ENCODE results near the gene NVL.
A peak's percentile ranks its signal among the peaks of the same experiment; 100 is the strongest.

Gene NVL

DNA sequence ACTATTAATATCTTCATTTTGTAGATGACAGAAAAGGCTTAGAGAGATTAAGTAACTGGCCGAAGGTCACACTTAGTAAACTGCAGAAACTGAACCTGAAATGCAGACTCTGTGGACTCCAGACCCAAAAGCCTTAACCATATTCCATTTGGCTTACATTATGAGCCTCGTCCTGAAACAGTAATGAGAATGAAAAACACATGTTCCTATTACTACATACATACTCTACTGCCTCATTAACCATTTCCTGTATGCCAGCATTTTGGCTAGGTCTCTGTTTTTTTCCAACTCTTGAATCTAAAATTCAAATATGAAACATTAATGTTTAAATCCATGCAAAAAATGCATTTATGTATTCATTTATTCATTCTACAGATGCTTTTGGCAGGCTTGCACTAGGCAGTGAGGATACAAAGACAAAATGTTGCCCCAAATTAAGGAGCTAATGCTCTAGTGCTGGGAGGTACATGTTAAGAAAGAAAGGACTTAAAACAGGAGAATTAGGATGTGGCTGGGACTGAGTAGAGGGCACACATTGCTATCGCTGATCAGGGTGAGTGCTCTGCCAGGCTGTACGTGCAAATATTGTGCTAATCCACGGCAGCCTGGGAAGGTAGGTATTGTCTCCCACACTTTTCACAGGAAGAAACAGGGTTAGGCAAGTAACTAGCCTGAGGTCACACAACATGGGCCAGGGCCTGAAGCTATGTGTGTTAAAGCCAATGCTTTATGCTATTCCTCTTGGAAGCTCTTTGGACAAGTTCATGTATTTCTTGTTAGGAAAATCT is 133.0 kb downstream of the NVL start:
- no peak for DNase-seq (ENCODE audit: low spot score)

DNA sequence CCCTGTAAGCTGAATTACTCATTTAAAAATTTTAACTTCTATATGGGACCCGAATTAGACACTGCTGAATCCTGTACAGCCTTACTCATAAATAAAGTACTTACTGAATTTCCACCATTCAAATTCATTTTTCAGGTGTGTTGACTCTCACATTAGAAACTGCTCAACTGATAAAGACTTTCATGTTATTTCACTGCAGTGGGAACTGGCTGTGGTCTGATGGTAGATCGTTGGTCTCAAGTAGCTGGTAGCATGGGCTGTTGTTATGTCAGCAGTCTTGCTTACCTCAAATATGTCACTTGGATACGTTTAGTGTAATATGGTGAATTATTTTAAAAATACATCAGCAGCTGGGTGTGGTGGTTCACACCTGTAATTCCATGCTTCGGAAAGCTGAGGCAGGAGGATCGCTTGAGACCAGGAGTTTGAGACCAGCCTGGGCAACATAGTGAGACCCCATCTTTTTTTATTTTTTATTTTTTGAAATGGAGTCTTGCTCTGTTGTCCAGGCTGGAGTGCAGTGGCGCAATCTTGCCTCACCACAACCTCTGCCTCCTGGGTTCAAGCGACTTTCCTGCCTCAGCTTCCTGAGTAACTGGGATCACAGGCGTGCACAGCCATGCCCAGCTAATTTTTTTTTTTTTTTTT is 136.5 kb downstream of the NVL start:
- DNase-seq (ENCODE audit: low spot score) = no peak

DNA sequence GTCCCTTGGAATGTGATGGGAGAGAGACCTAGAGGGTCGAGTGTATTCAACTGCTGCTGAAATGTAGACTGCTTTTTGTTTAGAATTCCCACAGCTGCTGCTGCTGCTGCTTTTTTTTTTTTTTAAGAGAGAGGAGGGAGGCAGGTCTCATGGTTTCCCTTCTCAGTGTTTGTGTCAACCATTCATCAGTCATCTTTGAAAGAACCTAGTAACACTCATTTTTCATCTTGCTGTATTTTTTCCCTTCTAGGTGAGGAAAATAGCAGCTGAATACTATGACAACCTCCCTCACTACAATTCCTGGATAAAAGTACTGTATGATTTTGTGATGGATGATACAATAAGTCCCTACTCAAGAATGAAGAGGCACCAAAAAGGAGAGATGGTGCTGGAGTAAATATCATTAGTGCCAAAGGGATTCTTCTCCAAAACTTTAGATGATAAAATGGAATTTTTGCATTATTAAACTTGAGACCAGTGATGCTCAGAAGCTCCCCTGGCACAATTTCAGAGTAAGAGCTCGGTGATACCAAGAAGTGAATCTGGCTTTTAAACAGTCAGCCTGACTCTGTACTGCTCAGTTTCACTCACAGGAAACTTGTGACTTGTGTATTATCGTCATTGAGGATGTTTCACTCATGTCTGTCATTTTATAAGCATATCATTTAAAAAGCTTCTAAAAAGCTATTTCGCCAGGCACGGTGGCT is 137.7 kb downstream of the NVL start:
- DNase-seq (ENCODE audit: low spot score) = no peak

GRCh38 chr1:224189561-224189960 is 140.4 kb downstream of the NVL start:
- no peak for DNase-seq (ENCODE audit: low spot score)

DNA sequence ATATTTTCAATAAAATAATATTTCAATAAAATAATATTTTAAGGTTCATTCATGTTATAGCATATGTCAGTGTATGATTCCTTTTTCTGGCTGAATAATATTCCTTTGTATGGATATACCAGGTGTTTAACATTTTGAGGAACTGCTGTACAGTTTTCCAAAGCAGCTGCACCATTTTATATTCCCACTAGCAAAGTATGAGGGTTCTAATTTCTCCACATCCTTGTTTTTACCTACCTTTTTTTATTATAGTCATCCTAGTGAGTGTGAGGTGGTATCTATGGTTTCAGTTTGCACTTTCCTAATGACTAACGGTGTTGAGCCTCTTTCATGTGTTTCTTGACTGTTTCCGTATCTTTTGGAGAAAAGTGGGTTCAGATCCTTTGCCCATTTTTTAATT is 141.7 kb downstream of the NVL start:
- DNase-seq (ENCODE audit: low spot score) = no peak

- no peak for DNase-seq (ENCODE audit: low spot score)
Measured at GRCh38 chr1:224185208-224185607, 144.8 kb downstream of the NVL start.

GRCh38 chr1:224183591-224184312 is 146.2 kb downstream of the NVL start:
- peak; percentile 50 for DNase-seq (ENCODE audit: low spot score)

DNA sequence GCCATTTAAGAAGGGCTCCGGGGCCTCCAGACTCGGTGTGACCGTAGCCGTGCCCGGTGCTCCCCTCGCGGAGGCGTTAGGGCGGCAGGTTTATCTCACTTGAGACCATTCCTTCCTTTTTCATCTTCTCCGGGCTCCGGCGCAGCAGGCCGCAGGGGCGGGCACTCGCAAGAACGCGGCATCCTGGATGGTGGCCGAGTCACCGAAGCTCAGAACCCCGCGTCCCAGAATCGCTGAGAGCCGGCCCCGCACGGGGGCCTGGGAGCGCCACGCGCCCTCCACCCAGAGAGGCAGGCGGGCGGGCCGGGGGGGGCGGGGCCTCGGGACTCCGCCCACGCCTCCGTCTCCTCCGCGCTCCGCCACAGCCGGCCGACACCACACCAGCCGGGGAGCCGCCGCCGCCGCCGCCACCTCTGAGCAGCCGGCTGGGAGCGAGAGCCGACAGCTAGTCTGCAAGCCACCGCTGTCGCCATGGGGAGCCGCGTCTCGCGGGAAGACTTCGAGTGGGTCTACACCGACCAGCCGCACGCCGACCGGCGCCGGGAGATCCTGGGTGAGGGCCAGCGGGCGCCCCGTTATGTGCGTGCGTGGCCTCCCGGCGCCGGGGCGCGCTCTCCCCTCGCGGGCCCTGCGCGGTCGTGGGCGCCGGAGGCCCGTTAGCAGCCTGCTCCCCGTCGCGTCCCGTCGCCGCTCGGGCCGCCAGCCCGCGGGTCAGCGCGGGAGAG is 146.9 kb downstream of the NVL start, which contains the start of gene DEGS1:
Gene DEGS1 (plus strand): TSS at position 375 of the 725 bp plus-strand sequence. CDS start 97 bp downstream, at position 472.
- peak; percentile 77 for DNase-seq (ENCODE audit: low spot score)

GRCh38 chr1:224182057-224182865 is 147.7 kb downstream of the NVL start:
- peak; percentile 70 for DNase-seq (ENCODE audit: low spot score)

- DNase-seq (ENCODE audit: low spot score) = no peak
Measured at GRCh38 chr1:224181453-224181810, 148.5 kb downstream of the NVL start.

GRCh38 chr1:224180783-224181452 is 149.1 kb downstream of the NVL start:
- DNase-seq (ENCODE audit: low spot score) = no peak

DNA sequence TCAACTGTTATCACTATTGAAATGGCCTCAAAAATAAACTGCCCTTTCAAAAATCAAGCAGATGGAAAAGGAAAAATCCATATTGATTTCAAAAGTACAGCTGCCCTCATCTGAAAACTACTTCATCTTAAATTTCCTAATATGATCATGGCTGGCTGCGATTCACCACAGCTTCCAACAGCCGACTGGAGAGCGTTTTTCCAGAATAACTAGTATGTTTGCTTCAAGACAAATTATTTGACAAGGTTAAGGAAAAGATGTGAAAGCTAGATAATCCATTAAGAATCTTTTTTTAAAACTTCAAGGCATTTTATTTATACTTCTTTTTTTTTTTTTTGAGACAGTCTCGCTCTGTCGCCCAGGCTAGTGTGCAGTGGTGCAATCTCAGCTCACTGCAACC is 151.1 kb downstream of the NVL start:
- no peak for DNase-seq (ENCODE audit: low spot score)

DNA sequence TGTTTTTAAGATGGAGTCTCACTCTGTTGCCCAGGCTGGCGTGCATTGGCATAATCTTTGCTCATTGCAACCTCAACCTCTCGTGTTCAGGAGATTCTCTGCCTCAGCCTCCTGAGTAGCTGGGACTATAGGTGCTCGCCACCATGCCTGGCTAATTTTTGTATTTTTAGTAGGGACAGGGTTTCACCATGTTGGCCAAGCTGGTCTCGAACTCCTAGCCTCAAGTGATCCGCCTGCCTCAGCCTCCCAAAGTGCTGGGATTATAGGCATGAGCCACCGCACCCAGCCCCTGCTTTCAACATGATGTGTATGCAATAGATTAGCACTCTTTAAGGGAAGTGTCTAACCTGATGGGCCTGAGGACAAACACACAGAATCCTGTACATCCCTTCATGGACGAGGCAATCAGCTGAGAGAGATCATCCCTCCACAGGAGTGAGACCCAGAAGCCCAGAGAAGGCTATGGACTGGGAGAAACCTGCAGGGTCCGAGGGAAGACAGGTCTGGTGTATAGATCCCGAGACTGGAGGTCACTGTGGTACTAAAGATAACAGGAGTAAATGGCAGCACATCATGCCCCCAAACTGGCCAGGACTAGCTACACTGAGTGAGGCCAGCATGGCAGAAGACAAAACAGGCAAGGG is 152.5 kb downstream of the NVL start:
- DNase-seq (ENCODE audit: low spot score) = no peak
